PC-9 (cell line): ENCODE measurements around the gene DDAH2.

Source experiments
- CTCF ChIP-seq: fragments of 200-600 bp; sonication (generic); conservative IDR thresholded peaks from 2 replicates; pipeline ENCODE4 v1.6.1; 2017; ENCODE audit warnings: mixed run types, antibody characterized with exemption, mild to moderate bottlenecking, moderate library complexity
- EZH2 ChIP-seq: fragments of 200-600 bp; sonication (generic); IDR thresholded peaks from 2 replicates; pipeline ENCODE4 v1.8.0; 2017; ENCODE audit warnings: antibody characterized with exemption, low read depth

DNA sequence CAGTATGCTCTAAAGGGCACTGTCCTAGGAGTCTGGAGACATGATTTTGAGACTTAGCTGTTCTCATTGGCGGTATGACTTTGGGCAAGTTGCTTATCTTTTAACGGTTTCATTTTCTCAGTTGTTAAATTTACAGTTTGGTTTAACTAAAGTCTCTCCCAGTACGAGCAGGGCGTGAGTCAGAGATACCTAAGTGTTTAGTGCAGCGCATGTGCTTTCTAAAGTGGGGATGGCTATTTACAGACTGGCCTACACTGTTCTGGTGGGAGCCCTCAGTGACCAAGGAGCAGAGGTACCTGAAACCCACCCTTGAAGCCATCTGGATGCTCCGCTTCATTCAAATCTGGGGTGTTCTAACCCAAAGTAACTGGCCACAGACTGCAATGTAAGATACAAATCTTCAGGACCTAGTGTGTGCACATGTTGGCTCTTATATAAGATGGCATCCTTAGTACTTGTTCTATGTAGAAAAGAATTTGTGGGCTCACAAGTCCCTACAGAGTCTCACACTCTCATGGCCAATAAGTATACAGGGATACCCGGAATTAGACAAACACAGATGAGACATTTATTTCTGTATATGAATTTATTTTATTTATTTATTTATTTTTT, 21.4 kb upstream of the DDAH2 start:
- TF ChIP-seq EZH2 (no peak), CTCF (no peak)
